K562 (cell line): ENCODE results near the gene BCAS1. TPM values are rescaled to one million over a fixed set of nuclear protein-coding genes. Genes with fewer than 3 reads are reported as not detected.

Experiments used
- FIP1L1 ChIP-seq: fragments of 200-400 bp; formaldehyde crosslinking; IDR thresholded peaks from 2 replicates; pipeline ENCODE4 v1.6.1; 2018; ENCODE audit warnings: mild to moderate bottlenecking, low read depth, low read length; ENCODE audit not compliant: poor library complexity, severe bottlenecking
- FUS ChIP-seq: fragments of 200-400 bp; formaldehyde crosslinking; optimal IDR thresholded peaks from 2 replicates; pipeline ENCODE3; 2017; ENCODE audit warnings: low read depth, low read length
- HDAC3 ChIP-seq: fragments of 450-650 bp; IDR thresholded peaks from 2 replicates; pipeline ENCODE4 v1.6.1; 2018; ENCODE audit warnings: borderline replicate concordance, mild to moderate bottlenecking, moderate library complexity; ENCODE audit not compliant: partially characterized antibody
- MEF2D ChIP-seq: conservative IDR thresholded peaks from 2 replicates; pipeline ENCODE4 v1.6.1; 2016; ENCODE audit warnings: low read depth, missing genetic modification characterization, missing compliant biosample characterization
- SIX5 ChIP-seq, 2 experiments: IDR thresholded peaks; 2 replicates each; pipeline ENCODE4 v1.6.1; 2011; ENCODE audit warnings: low read length in 2 of 2, borderline replicate concordance in 1 of 2, low read depth in 1 of 2, mild to moderate bottlenecking in 1 of 2, moderate library complexity in 1 of 2; ENCODE audit not compliant: insufficient read depth in 1 of 2
- ZC3H8 ChIP-seq: fragments of 450-650 bp; IDR thresholded peaks from 2 replicates; pipeline ENCODE4 v1.6.1; 2017
- ZNF347 ChIP-seq: fragments of 450-650 bp; formaldehyde crosslinking; IDR thresholded peaks from 2 replicates; pipeline ENCODE4 v1.4.0; 2020; ENCODE audit warnings: low read depth, mild to moderate bottlenecking, moderate library complexity
- polyA plus RNA-seq, 8 experiments: library from polyadenylated mRNA; depleted of rRNA in 4 of 8; stranded (reverse) in 5 of 8; unstranded in 3 of 8; fragments of >200 nt; fragmentation: Nextera tagmentation in 2 of 8; fragmentation: Illumina TruSeq in 1 of 8; extraction: Ambion mirVana in 2 of 8; extraction: Trizol in 1 of 8; gene quantifications; 2 replicates each; pipeline versions ENCODE4 v1.2.1 to v1.2.3, GENCODE V29; 2011 to 2014; ENCODE audit warnings: inconsistent platforms in 1 of 8, missing spikeins in 1 of 8
- total RNA-seq, 7 experiments: library from RNA; depleted of rRNA in 6 of 7; stranded (reverse); fragments of >200 nt in 6 of 7; fragmentation: Illumina TruSeq in 2 of 7; extraction: Trizol in 2 of 7; gene quantifications; 2 replicates each; pipeline versions ENCODE4 v1.2.1 to v1.2.3, GENCODE V29; 2011 to 2021; ENCODE audit warnings: low replicate concordance in 1 of 7
- TF ChIP-seq, protein P1 (sequence below), 3 experiments: IDR thresholded peaks in 2 of 3; conservative IDR thresholded peaks in 1 of 3; 2 replicates each; pipeline ENCODE4 v1.5.1; 2011 to 2012; ENCODE audit warnings: low read length in 3 of 3, mild to moderate bottlenecking in 3 of 3, control low read depth in 2 of 3, improper control_type of control experiment in 1 of 3, inconsistent platforms in 1 of 3, low read depth in 1 of 3, mixed read lengths in 1 of 3, moderate library complexity in 1 of 3; ENCODE audit not compliant: insufficient read depth in 2 of 3
- TF ChIP-seq, protein P2 (sequence below): fragments of 450-650 bp; IDR thresholded peaks from 2 replicates; pipeline ENCODE4 v1.6.1; 2017; ENCODE audit warnings: antibody characterized with exemption
- TF ChIP-seq, protein P3 (sequence below): IDR thresholded peaks from 2 replicates; pipeline ENCODE4 v1.6.1; 2012; ENCODE audit warnings: low read depth, low read length, improper control_type of control experiment, borderline replicate concordance
- TF ChIP-seq, protein P4 (sequence below): fragments of 250-450 bp; sonication (Bioruptor Pico); IDR thresholded peaks from 2 replicates; pipeline ENCODE4 v1.4.0; 2020; ENCODE audit warnings: borderline replicate concordance
- TF ChIP-seq, protein P5 (sequence below): fragments of 450-650 bp; formaldehyde crosslinking; IDR thresholded peaks from 2 replicates; pipeline ENCODE4 v1.4.0; 2022; ENCODE audit warnings: missing genetic modification characterization

The BCAS1 gene
- total and polyA plus RNA-seq, 9 of the 15 experiments (the other 6 are each of a cell fraction or from before 2014, with no cell fraction given): 0.18 to 2.3 (median 0.93) TPM

DNA sequence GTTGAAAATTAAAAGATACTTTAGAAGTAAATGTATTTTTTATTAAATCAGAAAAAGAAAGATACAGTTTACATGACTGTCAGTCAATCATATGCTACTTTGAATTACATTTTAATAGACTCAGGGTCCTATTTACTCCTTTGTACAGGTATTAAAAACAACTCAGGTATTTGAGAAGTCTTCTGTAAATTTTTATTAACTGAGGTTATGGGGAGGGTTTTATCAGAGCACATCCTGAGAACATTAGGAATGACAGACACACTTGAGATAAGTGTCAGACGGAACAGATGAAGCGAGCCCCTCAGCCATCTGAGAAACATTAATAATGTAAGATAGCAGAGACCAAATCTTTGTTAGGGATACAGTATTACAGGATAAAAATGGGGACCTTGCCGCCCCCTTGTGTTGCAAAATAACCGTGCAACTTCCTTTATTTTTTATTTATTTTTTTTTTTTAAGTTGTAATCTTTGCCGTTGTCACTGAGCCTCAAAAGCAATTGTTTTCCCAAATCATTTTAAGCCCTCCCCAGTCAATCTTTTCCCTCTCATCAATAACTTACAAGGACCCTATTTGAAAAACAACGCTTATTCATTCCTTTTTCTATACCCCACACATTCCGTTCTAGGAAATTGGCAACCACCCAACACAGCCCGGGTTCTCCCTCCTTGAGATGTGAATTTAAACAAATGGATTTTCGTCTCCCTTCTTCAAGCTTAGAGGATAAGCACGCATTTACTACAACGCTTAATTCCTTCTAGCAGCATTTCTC is 126.7 kb downstream of the BCAS1 start (continued):
- TF ChIP-seq, protein P1, sequence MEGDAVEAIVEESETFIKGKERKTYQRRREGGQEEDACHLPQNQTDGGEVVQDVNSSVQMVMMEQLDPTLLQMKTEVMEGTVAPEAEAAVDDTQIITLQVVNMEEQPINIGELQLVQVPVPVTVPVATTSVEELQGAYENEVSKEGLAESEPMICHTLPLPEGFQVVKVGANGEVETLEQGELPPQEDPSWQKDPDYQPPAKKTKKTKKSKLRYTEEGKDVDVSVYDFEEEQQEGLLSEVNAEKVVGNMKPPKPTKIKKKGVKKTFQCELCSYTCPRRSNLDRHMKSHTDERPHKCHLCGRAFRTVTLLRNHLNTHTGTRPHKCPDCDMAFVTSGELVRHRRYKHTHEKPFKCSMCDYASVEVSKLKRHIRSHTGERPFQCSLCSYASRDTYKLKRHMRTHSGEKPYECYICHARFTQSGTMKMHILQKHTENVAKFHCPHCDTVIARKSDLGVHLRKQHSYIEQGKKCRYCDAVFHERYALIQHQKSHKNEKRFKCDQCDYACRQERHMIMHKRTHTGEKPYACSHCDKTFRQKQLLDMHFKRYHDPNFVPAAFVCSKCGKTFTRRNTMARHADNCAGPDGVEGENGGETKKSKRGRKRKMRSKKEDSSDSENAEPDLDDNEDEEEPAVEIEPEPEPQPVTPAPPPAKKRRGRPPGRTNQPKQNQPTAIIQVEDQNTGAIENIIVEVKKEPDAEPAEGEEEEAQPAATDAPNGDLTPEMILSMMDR (IDR thresholded peaks at IDR 0.05 in 2 of 3, conservative IDR thresholded peaks at IDR 0.05 in 1 of 3; ENCODE audit: insufficient read depth in 2 of 3, low read depth in 1 of 3, low read length in 3 of 3): peak; percentile 38 to 80 (median 61); a peak in 5 of 6 replicates
- TF ChIP-seq, protein P2, sequence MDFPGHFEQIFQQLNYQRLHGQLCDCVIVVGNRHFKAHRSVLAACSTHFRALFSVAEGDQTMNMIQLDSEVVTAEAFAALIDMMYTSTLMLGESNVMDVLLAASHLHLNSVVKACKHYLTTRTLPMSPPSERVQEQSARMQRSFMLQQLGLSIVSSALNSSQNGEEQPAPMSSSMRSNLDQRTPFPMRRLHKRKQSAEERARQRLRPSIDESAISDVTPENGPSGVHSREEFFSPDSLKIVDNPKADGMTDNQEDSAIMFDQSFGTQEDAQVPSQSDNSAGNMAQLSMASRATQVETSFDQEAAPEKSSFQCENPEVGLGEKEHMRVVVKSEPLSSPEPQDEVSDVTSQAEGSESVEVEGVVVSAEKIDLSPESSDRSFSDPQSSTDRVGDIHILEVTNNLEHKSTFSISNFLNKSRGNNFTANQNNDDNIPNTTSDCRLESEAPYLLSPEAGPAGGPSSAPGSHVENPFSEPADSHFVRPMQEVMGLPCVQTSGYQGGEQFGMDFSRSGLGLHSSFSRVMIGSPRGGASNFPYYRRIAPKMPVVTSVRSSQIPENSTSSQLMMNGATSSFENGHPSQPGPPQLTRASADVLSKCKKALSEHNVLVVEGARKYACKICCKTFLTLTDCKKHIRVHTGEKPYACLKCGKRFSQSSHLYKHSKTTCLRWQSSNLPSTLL: no peak
- TF ChIP-seq FIP1L1: no peak
- no peak for TF ChIP-seq SIX5 (IDR thresholded peaks at IDR 0.05; ENCODE audit: borderline replicate concordance in 1 of 2, insufficient read depth in 1 of 2, low read depth in 1 of 2, low read length in 2 of 2)
- TF ChIP-seq FUS: no peak
- no peak for TF ChIP-seq ZC3H8
- no peak for TF ChIP-seq ZNF347 (CRISPR knock-in tag)
- TF ChIP-seq HDAC3: no peak
- TF ChIP-seq, protein P3, sequence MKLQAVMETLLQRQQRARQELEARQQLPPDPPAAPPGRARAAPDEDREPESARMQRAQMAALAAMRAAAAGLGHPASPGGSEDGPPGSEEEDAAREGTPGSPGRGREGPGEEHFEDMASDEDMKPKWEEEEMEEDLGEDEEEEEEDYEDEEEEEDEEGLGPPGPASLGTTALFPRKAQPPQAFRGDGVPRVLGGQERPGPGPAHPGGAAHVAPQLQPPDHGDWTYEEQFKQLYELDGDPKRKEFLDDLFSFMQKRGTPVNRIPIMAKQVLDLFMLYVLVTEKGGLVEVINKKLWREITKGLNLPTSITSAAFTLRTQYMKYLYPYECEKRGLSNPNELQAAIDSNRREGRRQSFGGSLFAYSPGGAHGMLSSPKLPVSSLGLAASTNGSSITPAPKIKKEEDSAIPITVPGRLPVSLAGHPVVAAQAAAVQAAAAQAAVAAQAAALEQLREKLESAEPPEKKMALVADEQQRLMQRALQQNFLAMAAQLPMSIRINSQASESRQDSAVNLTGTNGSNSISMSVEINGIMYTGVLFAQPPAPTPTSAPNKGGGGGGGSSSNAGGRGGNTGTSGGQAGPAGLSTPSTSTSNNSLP: 0 out of 2 replicates have a peak, but pooled peaks have one; percentile 13
- TF ChIP-seq, protein P4, sequence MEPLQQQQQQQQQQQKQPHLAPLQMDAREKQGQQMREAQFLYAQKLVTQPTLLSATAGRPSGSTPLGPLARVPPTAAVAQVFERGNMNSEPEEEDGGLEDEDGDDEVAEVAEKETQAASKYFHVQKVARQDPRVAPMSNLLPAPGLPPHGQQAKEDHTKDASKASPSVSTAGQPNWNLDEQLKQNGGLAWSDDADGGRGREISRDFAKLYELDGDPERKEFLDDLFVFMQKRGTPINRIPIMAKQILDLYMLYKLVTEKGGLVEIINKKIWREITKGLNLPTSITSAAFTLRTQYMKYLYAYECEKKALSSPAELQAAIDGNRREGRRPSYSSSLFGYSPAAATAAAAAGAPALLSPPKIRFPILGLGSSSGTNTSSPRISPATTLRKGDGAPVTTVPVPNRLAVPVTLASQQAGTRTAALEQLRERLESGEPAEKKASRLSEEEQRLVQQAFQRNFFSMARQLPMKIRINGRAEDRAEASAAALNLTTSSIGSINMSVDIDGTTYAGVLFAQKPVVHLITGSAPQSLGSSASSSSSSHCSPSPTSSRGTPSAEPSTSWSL (CRISPR knock-in tag): no peak
- TF ChIP-seq MEF2D: no peak
- TF ChIP-seq, protein P5, sequence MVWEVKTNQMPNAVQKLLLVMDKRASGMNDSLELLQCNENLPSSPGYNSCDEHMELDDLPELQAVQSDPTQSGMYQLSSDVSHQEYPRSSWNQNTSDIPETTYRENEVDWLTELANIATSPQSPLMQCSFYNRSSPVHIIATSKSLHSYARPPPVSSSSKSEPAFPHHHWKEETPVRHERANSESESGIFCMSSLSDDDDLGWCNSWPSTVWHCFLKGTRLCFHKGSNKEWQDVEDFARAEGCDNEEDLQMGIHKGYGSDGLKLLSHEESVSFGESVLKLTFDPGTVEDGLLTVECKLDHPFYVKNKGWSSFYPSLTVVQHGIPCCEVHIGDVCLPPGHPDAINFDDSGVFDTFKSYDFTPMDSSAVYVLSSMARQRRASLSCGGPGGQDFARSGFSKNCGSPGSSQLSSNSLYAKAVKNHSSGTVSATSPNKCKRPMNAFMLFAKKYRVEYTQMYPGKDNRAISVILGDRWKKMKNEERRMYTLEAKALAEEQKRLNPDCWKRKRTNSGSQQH: no peak
